NCI-H2081 (cell line): ENCODE measurements around the gene SPON1.
"Not testable (repeated sequence)": the region's sequence is repeated elsewhere in the genome, so short reads cannot be mapped to it uniquely, and the experiment has no call there.

Experiments used
- DNase-seq, 2 experiments: peaks; one replicate each; lab custom pipeline; 2025; lab: John Stamatoyannopoulos, UW

The SPON1 gene

GRCh38 chr11:13962562-13963168, at the start of gene SPON1:
Gene SPON1 (plus strand): TSS chr11:13962723. CDS start chr11:13962905, 182 bp downstream.
- DNase-seq: peak; percentile 39 to 59

GRCh38 chr11:13917264-13917663, 45.3 kb upstream of the SPON1 start:
- no peak for DNase-seq

GRCh38 chr11:13917904-13918303, 44.6 kb upstream of the SPON1 start:
- DNase-seq: no peak

- DNase-seq: no peak
These were observed 41.8 kb upstream of the SPON1 start for GRCh38 chr11:13920756-13921155.

GRCh38 chr11:13921545-13921944, 41.0 kb upstream of the SPON1 start:
- DNase-seq: no peak

GRCh38 chr11:13923182-13923581, 39.3 kb upstream of the SPON1 start:
- no peak for DNase-seq

- no peak for DNase-seq
These were observed 38.5 kb upstream of the SPON1 start for GRCh38 chr11:13923716-13924650.

- no peak for DNase-seq
These were observed 37.7 kb upstream of the SPON1 start for GRCh38 chr11:13924801-13925327.

GRCh38 chr11:13926366-13926765, 36.2 kb upstream of the SPON1 start:
- DNase-seq: not testable (repeated sequence)

GRCh38 chr11:13926981-13927380, 35.5 kb upstream of the SPON1 start:
- no peak for DNase-seq

- DNase-seq: no peak
These were observed 35.0 kb upstream of the SPON1 start for GRCh38 chr11:13927481-13927880.

- no peak for DNase-seq
These were observed 33.8 kb upstream of the SPON1 start for GRCh38 chr11:13928566-13929251.

- DNase-seq: no peak
These were observed 33.1 kb upstream of the SPON1 start for GRCh38 chr11:13929395-13929891.

- DNase-seq: no peak
These were observed 31.2 kb upstream of the SPON1 start for GRCh38 chr11:13931356-13931755.

- DNase-seq: not testable (repeated sequence)
These were observed 25.4 kb upstream of the SPON1 start for GRCh38 chr11:13937154-13937553.

- DNase-seq: not testable (repeated sequence)
These were observed 23.7 kb upstream of the SPON1 start for GRCh38 chr11:13938829-13939228.

- no peak for DNase-seq
These were observed 22.3 kb upstream of the SPON1 start for GRCh38 chr11:13939961-13940906.

GRCh38 chr11:13940907-13941256, 21.6 kb upstream of the SPON1 start:
- no peak for DNase-seq

GRCh38 chr11:13941775-13942174, 20.7 kb upstream of the SPON1 start:
- no peak for DNase-seq

- no peak for DNase-seq
These were observed 20.1 kb upstream of the SPON1 start for GRCh38 chr11:13942378-13942777.

- DNase-seq: no peak
These were observed 19.5 kb upstream of the SPON1 start for GRCh38 chr11:13942971-13943381.
